Measurements from ENCODE around the gene ASTL. TPM values are rescaled to one million over a fixed set of nuclear protein-coding genes. Genes with fewer than 3 reads are reported as not detected.

The ASTL gene
- polyA plus RNA-seq, 3 donors = 0.71 TPM; not detected in 2

GRCh38 chr2:96146881-96147592, 8.7 kb upstream of the ASTL start:
- Histone ChIP-seq H3K79me2 (ENCODE audit: insufficient read depth, low read length) (peaks cover 7% of the 10 kb centered on the region), H2AFZ (ENCODE audit: insufficient read depth, low read depth, low read length, poor library complexity, severe bottlenecking) (no peak overlapping the region), H3K9me3 (replicated peaks in 1 of 2; ENCODE audit: control insufficient read depth in 1 of 2, insufficient read depth in 1 of 2, low read length in 2 of 2) (no peaks in the 10 kb centered on the region), H4K20me1 (ENCODE audit: insufficient read depth, low read length) (peaks cover 28% of the 10 kb centered on the region), H3K27me3 (ENCODE audit: control insufficient read depth in 2 of 2, insufficient read depth in 2 of 2, low read length in 2 of 2) (no peaks in the 10 kb centered on the region), H3K9ac (ENCODE audit: insufficient read depth, low read length, poor library complexity, severe bottlenecking) (peak overlapping the region; percentile 84), H3K4me3 (replicated peaks in 1 of 3; ENCODE audit: low read depth in 2 of 3, low read length in 3 of 3) (peak overlapping the region in 1 of 3 experiments; percentile 93), H3K4me2 (replicated peaks; ENCODE audit: extremely low read depth, low read length, poor library complexity, severe bottlenecking) (peak overlapping the region; percentile 91), H3K36me3 (replicated peaks in 1 of 2; ENCODE audit: control insufficient read depth in 1 of 2, insufficient read depth in 2 of 2, low read length in 2 of 2) (no peaks in the 10 kb centered on the region), H3K4me1 (ENCODE audit: control insufficient read depth in 1 of 2, insufficient read depth in 2 of 2, low read length in 2 of 2) (peaks cover 49 to 59% of the 10 kb centered on the region in 2 donors), H3K27ac (ENCODE audit: low read depth in 1 of 2, low read length in 2 of 2) (peak overlapping the region; percentile 95 to 98)
- intact Hi-C loops (cut with micrococcal nuclease) = loop anchor here (10.0 kb wide), 2 partner anchors 118 to 388 kb away; partner anchors contain the start of genes ARID5A (in 2 of the 2), CIAO1 (in 1 of the 2) and TMEM127 (in 1 of the 2)
- Mint-ChIP-seq H3K27ac (peak overlapping the region; percentile 95 to 99 (median 98)), H3K4me3 (peak overlapping the region; percentile 78 to 85), H3K27me3 (ENCODE audit: low read depth in 3 of 3) (peaks cover 2 to 13% (median 3%) of the 10 kb centered on the region in 3 donors), H3K4me1 (peaks cover 62% of the 10 kb centered on the region), H3K9me3 (peaks cover 0 to 3% (median 0%) of the 10 kb centered on the region in 7 donors), H3K36me3 (peaks cover 12 to 15% of the 10 kb centered on the region in 2 donors)
- no peak for DNase-seq
- TF ChIP-seq CTCF (IDR thresholded peaks at IDR 0.05) = no peak
- 91% methylated on average over 9 of the region's 9 CpGs for WGBS (ENCODE audit: insufficient coverage)

- peaks cover 0 to 13% (median 3%) of the 10 kb centered on the region in 3 donors for H3K27me3 Mint-ChIP-seq (ENCODE audit: low read depth in 3 of 3)
- Histone ChIP-seq H3K4me3 (replicated peaks in 1 of 3; ENCODE audit: low read depth in 2 of 3, low read length in 3 of 3) (peak overlapping the region in 2 of 3 experiments; percentile 22 to 93), H3K9ac (ENCODE audit: insufficient read depth, low read length, poor library complexity, severe bottlenecking) (peak overlapping the region; percentile 84), H3K79me2 (ENCODE audit: insufficient read depth, low read length) (peaks cover 7% of the 10 kb centered on the region), H3K27me3 (ENCODE audit: control insufficient read depth in 2 of 2, insufficient read depth in 2 of 2, low read length in 2 of 2) (no peaks in the 10 kb centered on the region), H4K20me1 (ENCODE audit: insufficient read depth, low read length) (peaks cover 33% of the 10 kb centered on the region), H3K4me1 (ENCODE audit: control insufficient read depth in 1 of 2, insufficient read depth in 2 of 2, low read length in 2 of 2) (peaks cover 49 to 59% of the 10 kb centered on the region in 2 donors), H2AFZ (ENCODE audit: insufficient read depth, low read depth, low read length, poor library complexity, severe bottlenecking) (peak overlapping the region; percentile 16), H3K9me3 (replicated peaks in 1 of 2; ENCODE audit: control insufficient read depth in 1 of 2, insufficient read depth in 1 of 2, low read length in 2 of 2) (no peaks in the 10 kb centered on the region), H3K27ac (ENCODE audit: low read depth in 1 of 2, low read length in 2 of 2) (peak overlapping the region; percentile 95 to 98), H3K4me2 (replicated peaks; ENCODE audit: extremely low read depth, low read length, poor library complexity, severe bottlenecking) (peak overlapping the region; percentile 91), H3K36me3 (replicated peaks in 1 of 2; ENCODE audit: control insufficient read depth in 1 of 2, insufficient read depth in 2 of 2, low read length in 2 of 2) (no peaks in the 10 kb centered on the region)
- TF ChIP-seq CTCF (IDR thresholded peaks at IDR 0.05) = no peak
- H3K4me1 Mint-ChIP-seq = peaks cover 62% of the 10 kb centered on the region
- H3K9me3 Mint-ChIP-seq = peaks cover 0 to 3% (median 0%) of the 10 kb centered on the region in 7 donors
- H3K27ac Mint-ChIP-seq = peak overlapping the region; percentile 95 to 99 (median 98)
- peak overlapping the region; percentile 78 to 85 for H3K4me3 Mint-ChIP-seq
- intact Hi-C loops (cut with micrococcal nuclease) = loop anchor here (10.0 kb wide), 2 partner anchors 118 to 388 kb away; partner anchors contain the start of genes ARID5A (in 2 of the 2), CIAO1 (in 1 of the 2) and TMEM127 (in 1 of the 2)
- DNase-seq = peak; percentile 92 to 99 (median 95)
- H3K36me3 Mint-ChIP-seq = peaks cover 12 to 15% of the 10 kb centered on the region in 2 donors
- 20% methylated on average over 9 of the region's 20 CpGs for WGBS (ENCODE audit: insufficient coverage)
Observed at GRCh38 chr2:96146153-96146880, 8.0 kb upstream of the ASTL start.
